H1 (cell line): ENCODE results near the gene OR8A1. TPM values are rescaled to one million over a fixed set of nuclear protein-coding genes. Genes with fewer than 3 reads are reported as not detected.

Experiments used
- CTCF ChIA-PET: fragments of 300-600 bp; sonication (Branson Sonifier 250); formaldehyde crosslinking; loops from one replicate; lab custom pipeline; 2021; ENCODE audit not compliant: partially characterized antibody; lab: Charles Lee
- POLR2A ChIA-PET: fragments of 300-600 bp; sonication (Branson Sonifier 250); formaldehyde crosslinking; loops from one replicate; lab custom pipeline; 2021; ENCODE audit warnings: inconsistent platforms; ENCODE audit not compliant: partially characterized antibody; lab: Charles Lee
- DNase-seq, 2 experiments: peaks; one replicate each; pipeline versions ENCODE4 v3.0.0 to v3.0.0-alpha.2; 2010 to 2022; ENCODE audit warnings: low spot score in 2 of 2, low read depth in 1 of 2, mixed read lengths in 1 of 2
- FAIRE-seq: peaks from 2 replicates; lab custom pipeline; 2011; peaks lifted over from hg19 to GRCh38; lab: Jason Lieb, UNC
- H2AFZ ChIP-seq: 2 replicates; pipeline ENCODE4 v1.8.1; 2012; ENCODE audit warnings: low read length, inconsistent platforms
- H2AK5ac ChIP-seq: 2 replicates; pipeline ENCODE4 v1.6.1; 2013; ENCODE audit warnings: low read depth, low read length
- H2BK120ac ChIP-seq: replicated peaks from 2 replicates; pipeline ENCODE3; 2013; ENCODE audit warnings: low read depth, low read length, inconsistent platforms
- H2BK12ac ChIP-seq: 2 replicates; pipeline ENCODE4 v1.6.1; 2013; ENCODE audit warnings: low read depth, low read length
- H2BK15ac ChIP-seq: 2 replicates; pipeline ENCODE4 v1.6.1; 2013; ENCODE audit warnings: low read length
- H2BK20ac ChIP-seq: 2 replicates; pipeline ENCODE4 v1.6.1; 2013; ENCODE audit warnings: low read length
- H2BK5ac ChIP-seq: 2 replicates; pipeline ENCODE4 v1.6.1; 2013; ENCODE audit warnings: low read depth, low read length
- H3K14ac ChIP-seq: 2 replicates; pipeline ENCODE4 v1.6.1; 2013; ENCODE audit warnings: inconsistent platforms; ENCODE audit not compliant: insufficient read length
- H3K18ac ChIP-seq: 2 replicates; pipeline ENCODE4 v1.6.1; 2013; ENCODE audit warnings: low read length; ENCODE audit errors: extremely low read depth
- H3K23ac ChIP-seq: 2 replicates; pipeline ENCODE4 v1.6.1; 2013; ENCODE audit warnings: inconsistent platforms; ENCODE audit not compliant: insufficient read length
- H3K23me2 ChIP-seq: 2 replicates; pipeline ENCODE4 v1.6.1; 2013; ENCODE audit warnings: low read depth, low read length
- H3K27ac ChIP-seq: 2 replicates; pipeline ENCODE4 v1.6.1; 2011; ENCODE audit warnings: low read depth, low read length, inconsistent platforms
- H3K27me3 ChIP-seq, 4 experiments: replicated peaks in 1 of 4; 1 replicate in 1 of 4; 2 replicates in 3 of 4; pipeline versions ENCODE4 v1.6.1 to v1.8.1; 2011 to 2013; ENCODE audit warnings: low read length in 3 of 4, mild to moderate bottlenecking in 3 of 4, inconsistent platforms in 2 of 4, mixed read lengths in 2 of 4, moderate library complexity in 1 of 4; ENCODE audit not compliant: control insufficient read depth in 3 of 4, insufficient read depth in 3 of 4; ENCODE audit errors: extremely low read depth in 1 of 4
- H3K36me3 ChIP-seq, 4 experiments: 2 replicates each; pipeline versions ENCODE4 v1.6.1 to v1.8.1; 2011 to 2013; ENCODE audit warnings: mild to moderate bottlenecking in 4 of 4, low read length in 3 of 4, moderate library complexity in 2 of 4, control low read depth in 1 of 4, inconsistent platforms in 1 of 4; ENCODE audit not compliant: insufficient read depth in 4 of 4, control insufficient read depth in 2 of 4
- H3K4ac ChIP-seq: replicated peaks from 2 replicates; pipeline ENCODE3; 2013; ENCODE audit warnings: low read length, low read depth, mixed read lengths, inconsistent platforms; ENCODE audit not compliant: insufficient read length
- H3K4me1 ChIP-seq, 4 experiments: replicated peaks in 1 of 4; 1 replicate in 1 of 4; 2 replicates in 3 of 4; pipeline versions ENCODE4 v1.6.1 to v1.8.1; 2011 to 2013; ENCODE audit warnings: low read length in 3 of 4, inconsistent platforms in 2 of 4, mixed read lengths in 1 of 4; ENCODE audit not compliant: insufficient read depth in 4 of 4, control insufficient read depth in 3 of 4
- H3K4me2 ChIP-seq, 2 experiments: 2 replicates each; pipeline versions ENCODE4 v1.6.1 to v1.8.1; 2011 to 2013; ENCODE audit warnings: low read depth in 2 of 2, low read length in 2 of 2, control low read depth in 1 of 2, inconsistent platforms in 1 of 2, mild to moderate bottlenecking in 1 of 2; ENCODE audit not compliant: insufficient read depth in 1 of 2
- H3K4me3 ChIP-seq, 4 experiments: fragments of 200-600, 300-600 bp in 1 of 4; sonication (generic), shearing (Covaris generic), sonication (Bioruptor Twin) in 1 of 4; 2 replicates each; pipeline versions ENCODE4 v1.5.1 to v1.8.1; 2011 to 2016; ENCODE audit warnings: low read length in 4 of 4, low read depth in 3 of 4, control low read depth in 2 of 4, inconsistent platforms in 2 of 4, mild to moderate bottlenecking in 2 of 4, mixed read lengths in 1 of 4, moderate library complexity in 1 of 4; ENCODE audit not compliant: insufficient read depth in 2 of 4; ENCODE audit errors: extremely low read depth in 1 of 4
- H3K56ac ChIP-seq: replicated peaks from 2 replicates; pipeline ENCODE3; 2013; ENCODE audit warnings: low read depth, mild to moderate bottlenecking, mixed read lengths, low read length, inconsistent platforms; ENCODE audit not compliant: insufficient read length
- H3K79me1 ChIP-seq: 2 replicates; pipeline ENCODE4 v1.6.1; 2013; ENCODE audit warnings: low read depth, low read length, control low read depth
- H3K79me2 ChIP-seq, 2 experiments: 2 replicates each; pipeline versions ENCODE4 v1.6.1 to v1.8.1; 2012 to 2013; ENCODE audit warnings: low read length in 2 of 2, mild to moderate bottlenecking in 2 of 2, inconsistent platforms in 1 of 2; ENCODE audit not compliant: insufficient read depth in 2 of 2, control insufficient read depth in 1 of 2
- H3K9ac ChIP-seq, 4 experiments: replicated peaks in 1 of 4; 1 replicate in 1 of 4; 2 replicates in 3 of 4; pipeline versions ENCODE4 v1.6.1 to v1.8.1; 2011 to 2013; ENCODE audit warnings: low read depth in 3 of 4, low read length in 3 of 4, control low read depth in 2 of 4, mild to moderate bottlenecking in 2 of 4, moderate library complexity in 2 of 4, inconsistent platforms in 1 of 4; ENCODE audit errors: extremely low read depth in 1 of 4
- H3K9me3 ChIP-seq, 2 experiments: 2 replicates each; pipeline versions ENCODE4 v1.6.1 to v1.8.1; 2012 to 2013; ENCODE audit warnings: mild to moderate bottlenecking in 2 of 2, moderate library complexity in 2 of 2, control low read depth in 1 of 2, inconsistent platforms in 1 of 2, low read depth in 1 of 2, low read length in 1 of 2, mixed read lengths in 1 of 2; ENCODE audit not compliant: insufficient read depth in 2 of 2
- H4K20me1 ChIP-seq, 2 experiments: replicated peaks in 1 of 2; 2 replicates each; pipeline versions ENCODE3 to v1.8.1; 2011 to 2013; ENCODE audit warnings: inconsistent platforms in 2 of 2, low read length in 2 of 2, mild to moderate bottlenecking in 1 of 2; ENCODE audit not compliant: insufficient read depth in 2 of 2, control insufficient read depth in 1 of 2
- H4K5ac ChIP-seq: 2 replicates; pipeline ENCODE4 v1.6.1; 2013; ENCODE audit warnings: low read length, low read depth, mixed read lengths, inconsistent platforms; ENCODE audit not compliant: insufficient read length
- H4K8ac ChIP-seq: 2 replicates; pipeline ENCODE4 v1.8.0; 2013; ENCODE audit warnings: mild to moderate bottlenecking, moderate library complexity, low read length, inconsistent platforms; ENCODE audit not compliant: insufficient read depth; ENCODE audit errors: extremely low read depth
- H4K91ac ChIP-seq: replicated peaks from 2 replicates; pipeline ENCODE3; 2013; ENCODE audit warnings: low read length, mixed read lengths, inconsistent platforms; ENCODE audit not compliant: insufficient read length
- ASH2L ChIP-seq: fragments of 200-600, 300-600 bp; sonication (generic); IDR thresholded peaks from one replicate; pipeline ENCODE4 v1.7.1; 2017; ENCODE audit warnings: low read length
- CBX8 ChIP-seq: fragments of 300-800, 300-1000 bp; sonication (generic); IDR thresholded peaks from 2 replicates; pipeline ENCODE4 v1.7.1; 2016; ENCODE audit warnings: low read depth, low read length, borderline replicate concordance
- CHD1 ChIP-seq: IDR thresholded peaks from 2 replicates; pipeline ENCODE4 v1.6.1; 2012; ENCODE audit warnings: low read depth, low read length, improper control_type of control experiment
- CHD2 ChIP-seq: IDR thresholded peaks from 2 replicates; pipeline ENCODE4 v1.6.1; 2012; ENCODE audit warnings: low read length, improper control_type of control experiment
- HDAC2 ChIP-seq, 2 experiments: fragments of 300-600 bp in 1 of 2; sonication (generic) in 1 of 2; IDR thresholded peaks; 2 replicates each; pipeline ENCODE4 v1.6.1; 2011 to 2012; ENCODE audit warnings: low read depth in 2 of 2, low read length in 2 of 2, mild to moderate bottlenecking in 2 of 2, moderate library complexity in 2 of 2, borderline replicate concordance in 1 of 2, inconsistent platforms in 1 of 2
- JUND ChIP-seq: IDR thresholded peaks from 2 replicates; pipeline ENCODE4 v1.6.1; 2011; ENCODE audit warnings: mild to moderate bottlenecking, improper control_type of control experiment, low read length
- NRF1 ChIP-seq: IDR thresholded peaks from 2 replicates; pipeline ENCODE4 v1.6.1; 2011; ENCODE audit warnings: mild to moderate bottlenecking, low read depth, low read length, improper control_type of control experiment
- RXRA ChIP-seq: IDR thresholded peaks from 2 replicates; pipeline ENCODE4 v1.6.1; 2011; ENCODE audit warnings: low read depth, mild to moderate bottlenecking, low read length, moderate library complexity; ENCODE audit not compliant: insufficient read depth
- SAP30 ChIP-seq: fragments of 300-600 bp; sonication (generic); IDR thresholded peaks from 2 replicates; pipeline ENCODE4 v1.7.1; 2012; ENCODE audit warnings: low read length, moderate library complexity, mild to moderate bottlenecking, inconsistent platforms; ENCODE audit not compliant: insufficient read depth, insufficient replicate concordance
- SIN3A ChIP-seq, 2 experiments: IDR thresholded peaks in 1 of 2; conservative IDR thresholded peaks in 1 of 2; 2 replicates each; pipeline ENCODE4 v1.6.1; 2011 to 2012; ENCODE audit warnings: low read length in 2 of 2, improper control_type of control experiment in 1 of 2, low read depth in 1 of 2, mild to moderate bottlenecking in 1 of 2
- SIX5 ChIP-seq: IDR thresholded peaks from 2 replicates; pipeline ENCODE4 v1.6.1; 2011; ENCODE audit warnings: mild to moderate bottlenecking, low read depth, low read length
- TAF1 ChIP-seq: IDR thresholded peaks from 2 replicates; pipeline ENCODE4 v1.6.1; 2011; ENCODE audit warnings: mild to moderate bottlenecking, low read depth, low read length
- TEAD4 ChIP-seq: IDR thresholded peaks from 2 replicates; pipeline ENCODE4 v1.6.1; 2012; ENCODE audit warnings: low read depth, low read length, inconsistent platforms, mixed read lengths
- USF2 ChIP-seq: IDR thresholded peaks from 2 replicates; pipeline ENCODE4 v1.6.1; 2011; ENCODE audit warnings: low read length, improper control_type of control experiment
- WGBS, 2 experiments: shearing (Covaris generic) in 1 of 2; methylation state at CpG; one replicate each; pipeline versions ENCODE4 v1.1.6 to v1.1.7; 2013 to 2015; ENCODE audit warnings: low lambda C conversion rate in 2 of 2, mixed read lengths in 2 of 2, inconsistent platforms in 1 of 2, low coverage in 1 of 2, missing lambda C conversion rate in 1 of 2; ENCODE audit not compliant: insufficient replicate concordance in 2 of 2, insufficient coverage in 1 of 2, insufficient read length in 1 of 2; ENCODE audit errors: extremely low coverage in 1 of 2, missing lambda C conversion rate in 1 of 2; 5-methylcytosine and 5-hydroxymethylcytosine counted together
- polyA plus RNA-seq, 7 experiments: library from polyadenylated mRNA; depleted of rRNA in 3 of 7; stranded (reverse) in 5 of 7; unstranded in 2 of 7; fragments of >200 nt in 5 of 7; fragments of 200-250 nt in 2 of 7; gene quantifications; 1 replicate in 5 of 7; 2 replicates in 1 of 7; 4 replicates in 1 of 7; pipeline versions ENCODE4 v1.2.1 to v1.2.3, GENCODE V29; 2011 to 2013; ENCODE audit warnings: missing spikeins in 2 of 7, mixed read lengths in 2 of 7
- total RNA-seq: library from RNA; stranded (reverse); fragmentation: NEBNext Ultra II Directional; extraction: Animal tissue kit (Norgen Biotek cat#: 25700); gene quantifications from 2 replicates; pipeline ENCODE4 v1.2.1, GENCODE V29; 2021

Gene OR8A1
- total and polyA plus RNA-seq, 2 of the 8 experiments (the other 6 are each of a cell fraction or from before 2014, with no cell fraction given): not detected

DNA sequence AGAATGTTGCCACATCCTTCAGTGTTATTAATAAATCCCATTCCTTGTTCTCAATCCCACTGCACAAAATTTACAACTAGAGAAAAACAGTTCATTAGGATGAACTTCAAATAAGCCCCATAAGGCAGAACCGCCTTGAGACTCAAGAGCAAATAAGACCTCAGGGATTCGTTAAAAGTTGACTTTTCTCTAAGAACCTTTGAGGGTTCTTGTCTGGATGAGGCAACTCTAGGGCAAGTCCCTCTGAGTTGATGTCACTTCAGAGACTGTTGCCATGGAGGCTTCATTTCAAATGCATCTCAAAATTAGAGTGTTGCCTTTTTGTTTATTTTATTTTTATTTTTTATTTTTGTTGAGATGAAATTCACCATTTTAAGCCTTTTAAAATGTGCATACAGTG lies 21.6 kb downstream of the OR8A1 start:
- no peak overlapping the region for H4K5ac ChIP-seq
- TF ChIP-seq USF2 (no peak), RXRA (no peak), TAF1 (no peak), CHD1 (no peak), SIN3A (conservative IDR thresholded peaks at IDR 0.05 in 1 of 2, IDR thresholded peaks at IDR 0.05 in 1 of 2; ENCODE audit: low read depth in 1 of 2, low read length in 2 of 2) (no peak), CBX8 (no peak), CHD2 (no peak), SIX5 (no peak), HDAC2 (IDR thresholded peaks at IDR 0.05; ENCODE audit: borderline replicate concordance in 1 of 2, low read depth in 2 of 2, low read length in 2 of 2) (no peak), SAP30 (no peak), JUND (no peak), NRF1 (no peak), TEAD4 (no peak), ASH2L (no peak)

More for the DNA sequence above, 21.6 kb downstream of the OR8A1 start:
- ChIA-PET POLR2A (no interaction called here), CTCF (no interaction called here)
- no peak overlapping the region for H3K27ac ChIP-seq
- WGBS, 2 experiments: 86% methylated on average over 2 of the region's 2 CpGs; no CpG with 5 or more reads in 1 of the 2 experiments
- no peak overlapping the region for H3K14ac ChIP-seq
- no peak overlapping the region for H3K23ac ChIP-seq
- no peaks in the 10 kb centered on the region for H3K36me3 ChIP-seq
- DNase-seq: no peak
- no peak overlapping the region for H2BK20ac ChIP-seq
- H3K9ac ChIP-seq: no peak overlapping the region
- no peak overlapping the region for H3K18ac ChIP-seq
- no peak overlapping the region for H3K4me3 ChIP-seq
- H3K4ac ChIP-seq: no peak overlapping the region
- no peaks in the 10 kb centered on the region for H3K27me3 ChIP-seq
- H4K20me1 ChIP-seq: no peaks in the 10 kb centered on the region
- no peak overlapping the region for H2BK15ac ChIP-seq
- no peak overlapping the region for H4K91ac ChIP-seq
- no peak overlapping the region for H3K56ac ChIP-seq
- no peaks in the 10 kb centered on the region for H3K79me2 ChIP-seq
- no peaks in the 10 kb centered on the region for H3K79me1 ChIP-seq
- no peak for FAIRE-seq
- no peak overlapping the region for H2BK12ac ChIP-seq
- H2BK5ac ChIP-seq: no peak overlapping the region
- no peaks in the 10 kb centered on the region for H3K4me1 ChIP-seq
- no peak overlapping the region for H2AK5ac ChIP-seq
- H3K4me2 ChIP-seq: no peak overlapping the region
- H4K8ac ChIP-seq: no peak overlapping the region
- no peak overlapping the region for H2AFZ ChIP-seq
- no peaks in the 10 kb centered on the region; the same call in 1 of the 2 replicates for H3K23me2 ChIP-seq
- H2BK120ac ChIP-seq: no peak overlapping the region
- H3K9me3 ChIP-seq: no peaks in the 10 kb centered on the region
